Measurements from ENCODE around the gene KIN. TPM values are rescaled to one million over a fixed set of nuclear protein-coding genes. Genes with fewer than 3 reads are reported as not detected.
A peak's percentile ranks its signal among the peaks of the same experiment; 100 is the strongest.
"Not testable (repeated sequence)": the region's sequence is repeated elsewhere in the genome, so short reads cannot be mapped to it uniquely, and the experiment has no call there.

KIN gene
- 7.9 TPM for total RNA-seq

GRCh38 chr10:7787857-7788638, at the start of gene KIN, which contains the start of gene ATP5F1C:
Gene KIN, minus strand, starts transcription at chr10:7787993. Its CDS starts 60 bp downstream, at chr10:7787933.
Gene ATP5F1C, plus strand, starts transcription at chr10:7788177. Its CDS starts 31 bp downstream, at chr10:7788208.
- Histone ChIP-seq H3K4me1 (ENCODE audit: insufficient read depth, low read length) (peaks cover 47% of the 10 kb centered on the region), H3K9me3 (ENCODE audit: low read depth, low read length) (no peaks in the 10 kb centered on the region), H3K27me3 (ENCODE audit: insufficient read depth, low read length) (no peaks in the 10 kb centered on the region), H3K4me3 (ENCODE audit: low read length) (peak within 1 kb of the TSS; percentile 96)

DNA sequence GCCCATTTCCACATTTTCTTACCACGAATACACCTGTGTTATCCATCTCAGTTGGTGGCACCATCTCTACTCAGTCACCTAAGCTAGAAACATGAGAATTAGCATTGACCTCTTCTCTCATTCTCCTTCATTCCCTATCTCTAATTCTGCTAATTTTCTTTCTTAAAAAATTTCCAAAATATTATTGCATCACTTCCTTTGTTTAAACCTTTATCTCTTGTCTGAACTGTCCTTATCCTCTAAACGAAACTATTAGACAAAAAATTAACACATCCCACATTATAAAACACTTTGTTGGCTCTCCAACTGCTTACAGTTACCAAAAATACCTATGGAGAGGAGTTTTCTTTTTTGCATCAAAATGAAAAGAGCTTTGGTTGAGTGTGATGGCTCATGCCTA, 48.8 kb upstream of the KIN start:
- Histone ChIP-seq H3K27me3 (ENCODE audit: insufficient read depth, low read length) (no peaks in the 10 kb centered on the region), H3K4me3 (ENCODE audit: low read length) (no peak overlapping the region), H3K4me1 (ENCODE audit: insufficient read depth, low read length) (peaks cover 4% of the 10 kb centered on the region), H3K9me3 (ENCODE audit: low read depth, low read length) (no peaks in the 10 kb centered on the region)

- Histone ChIP-seq H3K9me3 (ENCODE audit: low read depth, low read length) (no peaks in the 10 kb centered on the region), H3K27me3 (ENCODE audit: insufficient read depth, low read length) (no peaks in the 10 kb centered on the region), H3K4me1 (ENCODE audit: insufficient read depth, low read length) (peaks cover 4% of the 10 kb centered on the region), H3K4me3 (ENCODE audit: low read length) (no peak overlapping the region)
These were observed 46.5 kb upstream of the KIN start for GRCh38 chr10:7834262-7834661.

- H3K27me3 ChIP-seq (ENCODE audit: insufficient read depth, low read length) = no peaks in the 10 kb centered on the region
These were observed 45.4 kb upstream of the KIN start for GRCh38 chr10:7833210-7833609.

GRCh38 chr10:7832060-7832459, 44.3 kb upstream of the KIN start:
- peaks cover 4% of the 10 kb centered on the region for H3K4me1 ChIP-seq (ENCODE audit: insufficient read depth, low read length)
- no peaks in the 10 kb centered on the region for H3K27me3 ChIP-seq (ENCODE audit: insufficient read depth, low read length)
- H3K4me3 ChIP-seq (ENCODE audit: low read length) = no peak overlapping the region
- H3K9me3 ChIP-seq (ENCODE audit: low read depth, low read length) = no peaks in the 10 kb centered on the region

More at GRCh38 chr10:7833210-7833609, 45.4 kb upstream of the KIN start:
- no peaks in the 10 kb centered on the region for H3K9me3 ChIP-seq (ENCODE audit: low read depth, low read length)
- H3K4me1 ChIP-seq (ENCODE audit: insufficient read depth, low read length) = peaks cover 4% of the 10 kb centered on the region
- H3K4me3 ChIP-seq (ENCODE audit: low read length) = no peak overlapping the region

DNA sequence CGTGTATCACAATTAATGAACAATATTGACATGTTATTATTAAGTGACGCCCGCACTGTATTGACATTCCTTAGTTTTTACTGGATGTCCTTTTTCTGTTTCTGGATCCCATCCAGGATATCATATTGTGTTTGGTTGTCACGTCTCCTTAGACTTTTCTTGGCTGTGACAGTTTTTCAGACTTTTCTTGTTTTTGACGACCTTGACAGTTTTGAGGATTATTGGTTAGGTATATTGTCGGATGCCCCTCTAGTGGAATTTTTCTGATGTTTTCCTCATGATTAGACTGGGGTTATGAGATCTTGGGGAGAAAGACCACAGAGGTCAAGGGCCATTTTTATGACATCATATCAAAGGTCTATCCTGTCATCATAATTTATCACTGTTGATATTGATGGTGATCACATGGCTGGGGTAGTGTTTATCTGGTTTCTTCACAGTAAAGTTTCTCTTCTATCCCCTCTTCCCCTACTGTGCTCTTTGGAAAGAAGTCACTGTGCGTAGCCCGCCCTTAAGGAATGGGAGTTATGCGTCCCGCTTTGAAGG, 41.6 kb upstream of the KIN start:
- Histone ChIP-seq H3K9me3 (ENCODE audit: low read depth, low read length) (no peaks in the 10 kb centered on the region), H3K4me1 (ENCODE audit: insufficient read depth, low read length) (peaks cover 4% of the 10 kb centered on the region), H3K27me3 (ENCODE audit: insufficient read depth, low read length) (no peaks in the 10 kb centered on the region), H3K4me3 (ENCODE audit: low read length) (no peak overlapping the region)

DNA sequence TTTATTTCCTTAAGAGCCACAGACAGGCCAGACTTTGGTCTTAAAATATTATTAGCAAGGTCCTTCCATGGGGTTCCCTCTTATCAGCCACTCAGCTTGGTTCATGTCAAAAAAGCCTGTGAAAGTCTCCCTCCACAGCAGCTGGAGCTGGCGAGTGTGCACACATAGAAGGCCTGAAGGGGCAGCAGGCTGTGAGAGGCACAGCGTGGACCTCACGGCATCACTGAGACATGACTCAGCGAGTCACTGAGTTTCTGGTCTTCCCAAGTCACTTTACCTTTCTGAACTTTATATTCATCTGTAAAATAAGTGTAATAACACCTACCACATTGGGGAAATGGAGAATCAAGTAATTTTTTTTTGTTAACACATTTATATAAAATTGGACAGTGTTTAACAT, 39.2 kb upstream of the KIN start:
- H3K9me3 ChIP-seq (ENCODE audit: low read depth, low read length) = no peaks in the 10 kb centered on the region
- H3K27me3 ChIP-seq (ENCODE audit: insufficient read depth, low read length) = no peaks in the 10 kb centered on the region
- no peaks in the 10 kb centered on the region for H3K4me1 ChIP-seq (ENCODE audit: insufficient read depth, low read length)
- no peak overlapping the region for H3K4me3 ChIP-seq (ENCODE audit: low read length)

DNA sequence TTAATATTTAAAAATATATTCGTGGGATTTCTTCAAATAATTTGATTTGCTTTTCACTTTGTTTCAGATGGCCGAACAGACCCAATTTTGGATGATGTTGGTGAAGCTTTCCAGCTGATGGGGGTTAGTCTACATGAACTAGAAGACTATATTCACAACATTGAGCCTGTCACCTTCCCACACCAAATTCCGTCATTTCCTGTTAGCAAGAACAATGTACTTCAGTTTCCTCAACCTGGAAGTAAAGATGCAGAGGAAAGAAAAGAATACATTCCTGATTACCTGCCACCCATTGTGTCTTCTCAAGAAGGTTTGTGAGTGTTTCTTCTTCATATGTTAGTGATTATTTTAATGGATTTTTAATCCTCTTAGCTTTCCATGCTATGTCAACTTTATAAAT, 36.5 kb upstream of the KIN start:
- H3K27me3 ChIP-seq (ENCODE audit: insufficient read depth, low read length) = no peaks in the 10 kb centered on the region
- peaks cover 8% of the 10 kb centered on the region for H3K4me1 ChIP-seq (ENCODE audit: insufficient read depth, low read length)
- no peaks in the 10 kb centered on the region for H3K9me3 ChIP-seq (ENCODE audit: low read depth, low read length)

DNA sequence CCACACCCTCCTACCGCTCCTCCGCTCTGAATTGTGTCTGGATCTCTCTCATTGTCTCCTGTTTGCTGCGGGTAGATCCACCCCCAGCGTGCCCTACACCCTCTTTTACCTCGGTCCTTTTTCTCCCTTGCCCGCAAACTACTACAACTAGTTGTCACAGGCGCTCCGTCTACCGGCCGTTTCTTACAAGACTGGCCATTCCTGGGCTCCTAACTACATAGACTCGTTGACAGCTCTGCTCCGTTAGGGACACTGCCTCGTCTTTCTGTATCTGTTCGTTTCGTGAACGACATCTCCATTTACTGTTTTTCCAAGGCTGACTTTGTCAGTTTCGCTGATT, 31.3 kb upstream of the KIN start:
- Histone ChIP-seq H3K4me3 (ENCODE audit: low read length) (peak overlapping the region; percentile 91), H3K4me1 (ENCODE audit: insufficient read depth, low read length) (peaks cover 22% of the 10 kb centered on the region), H3K9me3 (ENCODE audit: low read depth, low read length) (no peaks in the 10 kb centered on the region), H3K27me3 (ENCODE audit: insufficient read depth, low read length) (no peaks in the 10 kb centered on the region)

More for the DNA sequence above, 36.5 kb upstream of the KIN start:
- H3K4me3 ChIP-seq (ENCODE audit: low read length) = no peak overlapping the region

- Histone ChIP-seq H3K27me3 (ENCODE audit: insufficient read depth, low read length) (no peaks in the 10 kb centered on the region), H3K4me1 (ENCODE audit: insufficient read depth, low read length) (peaks cover 22% of the 10 kb centered on the region), H3K4me3 (ENCODE audit: low read length) (peak within 1 kb of the TSS; percentile 91), H3K9me3 (ENCODE audit: low read depth, low read length) (no peaks in the 10 kb centered on the region)
These were observed 30.7 kb upstream of the KIN start, which contains the start of gene TAF3 for GRCh38 chr10:7818295-7819120. Gene TAF3, plus strand, starts transcription at chr10:7818505. Its CDS starts 205 bp downstream, at chr10:7818710.

- Histone ChIP-seq H3K4me1 (ENCODE audit: insufficient read depth, low read length) (peaks cover 22% of the 10 kb centered on the region), H3K27me3 (ENCODE audit: insufficient read depth, low read length) (no peaks in the 10 kb centered on the region), H3K9me3 (ENCODE audit: low read depth, low read length) (no peaks in the 10 kb centered on the region), H3K4me3 (ENCODE audit: low read length) (peak overlapping the region; percentile 91)
These were observed 30.1 kb upstream of the KIN start for GRCh38 chr10:7817984-7818294.

DNA sequence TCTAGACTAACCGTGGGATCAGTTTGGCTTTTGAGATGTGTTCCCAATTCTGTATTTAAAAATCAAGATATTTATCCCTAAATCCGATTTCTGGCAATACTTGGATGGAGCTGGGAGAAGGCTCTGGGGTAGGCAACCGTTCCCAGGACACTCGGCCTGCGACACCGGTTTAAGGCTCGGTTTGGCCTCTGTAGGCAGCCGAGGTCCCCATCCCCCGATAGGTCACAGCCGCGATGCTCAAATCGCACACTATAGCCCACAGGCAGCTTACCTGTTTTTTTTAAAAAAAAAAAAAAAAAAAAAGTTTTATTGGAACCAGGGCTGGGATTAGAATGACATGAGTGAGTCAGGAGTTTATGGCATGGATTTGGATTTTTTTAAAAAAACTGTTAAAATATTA, 29.8 kb upstream of the KIN start:
- H3K4me1 ChIP-seq (ENCODE audit: insufficient read depth, low read length) = peaks cover 22% of the 10 kb centered on the region
- no peaks in the 10 kb centered on the region for H3K9me3 ChIP-seq (ENCODE audit: low read depth, low read length)
- H3K27me3 ChIP-seq (ENCODE audit: insufficient read depth, low read length) = no peaks in the 10 kb centered on the region
- peak overlapping the region; percentile 91 for H3K4me3 ChIP-seq (ENCODE audit: low read length)

DNA sequence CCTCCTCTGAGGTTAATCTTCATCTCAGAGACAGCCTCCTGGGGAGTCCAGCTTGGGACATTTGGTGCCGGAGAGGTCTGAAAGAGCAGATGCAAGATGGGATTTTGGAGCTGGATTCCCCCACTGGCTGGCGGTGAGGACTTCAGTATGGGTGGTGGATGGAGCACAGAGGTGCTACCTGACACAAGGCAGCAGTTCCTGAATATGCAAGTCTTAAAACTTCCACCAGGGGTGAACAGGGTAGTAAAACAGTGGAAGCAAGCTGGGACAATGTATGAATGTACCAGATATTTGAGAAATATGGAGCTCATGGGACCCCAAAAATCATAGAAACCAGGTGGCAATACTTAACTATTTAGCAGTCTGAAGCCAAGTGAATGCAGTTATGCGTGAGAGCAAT, 25.7 kb upstream of the KIN start:
- Histone ChIP-seq H3K4me1 (ENCODE audit: insufficient read depth, low read length) (peaks cover 8% of the 10 kb centered on the region), H3K4me3 (ENCODE audit: low read length) (no peak overlapping the region), H3K9me3 (ENCODE audit: low read depth, low read length) (no peaks in the 10 kb centered on the region), H3K27me3 (ENCODE audit: insufficient read depth, low read length) (no peaks in the 10 kb centered on the region)

GRCh38 chr10:7811743-7812142, 23.9 kb upstream of the KIN start:
- H3K27me3 ChIP-seq (ENCODE audit: insufficient read depth, low read length); H3K4me3 ChIP-seq (ENCODE audit: low read length); H3K4me1 ChIP-seq (ENCODE audit: insufficient read depth, low read length); H3K9me3 ChIP-seq (ENCODE audit: low read depth, low read length): not testable (repeated sequence)

GRCh38 chr10:7811000-7811399, 23.2 kb upstream of the KIN start:
- Histone ChIP-seq H3K9me3 (ENCODE audit: low read depth, low read length) (no peaks in the 10 kb centered on the region), H3K4me3 (ENCODE audit: low read length) (no peak overlapping the region), H3K27me3 (ENCODE audit: insufficient read depth, low read length) (no peaks in the 10 kb centered on the region), H3K4me1 (ENCODE audit: insufficient read depth, low read length) (no peaks in the 10 kb centered on the region)

All from mononuclear cell (primary cell).